KOPT-K1 (cell line): Measurements from ENCODE around the gene SLC26A11.

ENCODE experiments used
- H3K27ac ChIP-seq: fragments of 200-600 bp; sonication (generic); 2 replicates; pipeline ENCODE4 v1.5.1; 2016; ENCODE audit warnings: antibody characterized with exemption, mild to moderate bottlenecking, low read depth, low read length; ENCODE audit not compliant: poor library complexity, severe bottlenecking
- H3K36me3 ChIP-seq: fragments of 200-600 bp; sonication (generic); 2 replicates; pipeline ENCODE4 v1.5.1; 2017; ENCODE audit warnings: antibody characterized with exemption, mild to moderate bottlenecking, low read length, moderate library complexity; ENCODE audit not compliant: insufficient read depth
- H3K9me3 ChIP-seq: fragments of 200-600 bp; sonication (generic); 2 replicates; pipeline ENCODE4 v1.5.1; 2017; ENCODE audit warnings: antibody characterized with exemption, low read length, mild to moderate bottlenecking; ENCODE audit not compliant: insufficient read depth, poor library complexity, severe bottlenecking

SLC26A11 gene

GRCh38 chr17:80284631-80285030 is 64.4 kb downstream of the SLC26A11 start:
- Histone ChIP-seq H3K36me3 (peaks cover 94% of the 10 kb centered on the region), H3K27ac (no peak overlapping the region), H3K9me3 (no peaks in the 10 kb centered on the region)

DNA sequence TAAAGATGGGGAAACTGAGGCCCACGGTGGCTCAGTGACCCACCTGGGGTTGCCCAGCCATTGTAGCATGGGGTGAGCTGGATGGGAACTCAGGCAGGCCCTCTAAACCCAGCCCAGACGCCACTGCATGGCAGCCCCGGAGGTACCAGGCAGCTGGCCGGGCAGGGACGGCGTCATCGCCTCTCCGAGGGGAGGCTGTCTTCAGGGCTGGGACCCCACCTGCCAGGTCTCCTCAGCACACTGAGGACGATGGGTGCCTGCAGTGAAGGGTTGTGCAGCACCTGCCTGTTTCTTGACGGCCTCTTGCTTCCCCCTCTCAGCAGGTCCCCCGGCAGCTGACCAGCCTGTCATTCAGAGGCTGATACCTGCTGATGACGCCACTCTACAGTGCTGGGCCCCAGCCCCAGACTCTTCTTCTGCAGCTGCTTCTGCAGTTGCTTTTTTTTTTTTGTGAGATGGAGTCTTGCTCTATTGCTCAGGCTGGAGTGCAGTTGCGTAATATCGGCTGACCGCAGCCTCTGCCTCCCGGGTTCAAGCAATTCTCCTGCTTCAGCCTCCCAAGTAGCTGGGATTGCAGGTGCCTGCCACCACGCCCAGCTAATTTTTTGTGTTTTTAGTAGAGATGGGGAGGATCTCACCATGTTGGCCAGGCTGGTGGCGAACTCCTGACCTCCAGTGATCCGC is 65.2 kb downstream of the SLC26A11 start:
- H3K36me3 ChIP-seq = peaks cover 94% of the 10 kb centered on the region
- no peaks in the 10 kb centered on the region for H3K9me3 ChIP-seq
- H3K27ac ChIP-seq = no peak overlapping the region

GRCh38 chr17:80286638-80286960 is 66.4 kb downstream of the SLC26A11 start:
- H3K9me3 ChIP-seq = no peaks in the 10 kb centered on the region
- peaks cover 94% of the 10 kb centered on the region for H3K36me3 ChIP-seq
- H3K27ac ChIP-seq = no peak overlapping the region

- Histone ChIP-seq H3K27ac (no peak overlapping the region), H3K9me3 (no peaks in the 10 kb centered on the region), H3K36me3 (peaks cover 94% of the 10 kb centered on the region)
These were observed 66.8 kb downstream of the SLC26A11 start for GRCh38 chr17:80287038-80287437.

DNA sequence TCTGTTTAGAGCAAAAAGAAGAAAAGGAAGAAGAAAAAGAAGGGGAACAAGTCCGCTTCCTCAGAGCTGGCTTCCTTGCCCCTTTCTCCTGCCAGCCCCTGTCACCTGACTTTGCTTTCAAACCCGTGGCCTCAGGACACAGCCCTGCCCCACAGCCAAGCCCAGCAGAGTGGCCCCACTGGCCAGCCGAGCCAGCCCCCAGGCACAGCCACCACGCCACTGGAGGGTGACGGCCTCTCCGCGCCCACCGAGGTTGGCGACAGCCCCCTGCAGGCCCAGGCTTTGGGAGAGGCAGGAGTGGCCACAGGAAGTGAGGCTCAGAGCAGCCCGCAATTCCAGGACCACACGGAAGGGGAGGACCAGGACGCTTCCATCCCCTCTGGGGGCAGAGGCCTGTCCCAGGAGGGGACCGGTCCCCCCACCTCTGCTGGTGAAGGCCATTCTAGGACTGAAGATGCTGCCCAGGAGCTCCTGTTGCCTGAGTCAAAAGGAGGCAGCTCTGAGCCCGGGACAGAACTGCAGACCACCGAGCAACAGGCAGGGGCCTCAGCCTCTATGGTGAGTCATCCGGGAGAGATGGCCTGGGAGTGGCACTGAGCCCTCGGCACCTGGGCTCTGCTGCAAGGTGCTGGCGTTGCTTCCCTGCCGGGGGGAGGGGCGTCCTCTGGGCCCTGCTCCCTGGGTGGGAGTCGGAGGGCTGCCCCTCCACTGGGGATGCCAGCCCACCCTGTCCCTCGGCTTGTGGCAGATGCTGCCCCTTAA is 67.8 kb downstream of the SLC26A11 start:
- H3K36me3 ChIP-seq = peaks cover 99% of the 10 kb centered on the region
- peak overlapping the region; percentile 47 for H3K27ac ChIP-seq
- no peaks in the 10 kb centered on the region for H3K9me3 ChIP-seq

- H3K9me3 ChIP-seq = no peaks in the 10 kb centered on the region
- peaks cover 100% of the 10 kb centered on the region for H3K36me3 ChIP-seq
- H3K27ac ChIP-seq = no peak overlapping the region
These were observed 69.4 kb downstream of the SLC26A11 start for GRCh38 chr17:80289616-80290015.

- Histone ChIP-seq H3K9me3 (no peaks in the 10 kb centered on the region), H3K36me3 (peaks cover 100% of the 10 kb centered on the region), H3K27ac (no peak overlapping the region)
These were observed 69.9 kb downstream of the SLC26A11 start for GRCh38 chr17:80290156-80290555.

DNA sequence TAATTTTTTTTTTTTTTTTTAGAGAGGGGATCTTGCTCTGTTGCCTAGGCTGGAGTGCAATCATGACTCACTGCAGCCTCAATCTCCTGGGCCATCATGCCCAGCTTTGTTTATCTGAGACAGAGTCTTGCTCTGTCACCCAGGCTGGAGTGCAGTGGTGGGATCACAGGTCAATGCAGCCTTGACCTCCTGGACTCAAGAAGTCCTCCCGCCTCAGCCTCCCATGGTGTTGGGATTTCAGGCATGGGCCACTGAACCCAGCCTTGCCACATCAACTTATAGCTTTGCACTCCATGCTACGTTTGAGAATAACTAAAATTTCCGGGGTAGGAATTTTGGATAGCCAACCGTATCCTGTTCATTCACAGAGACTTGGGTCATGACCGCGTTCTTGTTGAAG is 71.0 kb downstream of the SLC26A11 start:
- Histone ChIP-seq H3K36me3 (peaks cover 100% of the 10 kb centered on the region), H3K9me3 (no peaks in the 10 kb centered on the region)

DNA sequence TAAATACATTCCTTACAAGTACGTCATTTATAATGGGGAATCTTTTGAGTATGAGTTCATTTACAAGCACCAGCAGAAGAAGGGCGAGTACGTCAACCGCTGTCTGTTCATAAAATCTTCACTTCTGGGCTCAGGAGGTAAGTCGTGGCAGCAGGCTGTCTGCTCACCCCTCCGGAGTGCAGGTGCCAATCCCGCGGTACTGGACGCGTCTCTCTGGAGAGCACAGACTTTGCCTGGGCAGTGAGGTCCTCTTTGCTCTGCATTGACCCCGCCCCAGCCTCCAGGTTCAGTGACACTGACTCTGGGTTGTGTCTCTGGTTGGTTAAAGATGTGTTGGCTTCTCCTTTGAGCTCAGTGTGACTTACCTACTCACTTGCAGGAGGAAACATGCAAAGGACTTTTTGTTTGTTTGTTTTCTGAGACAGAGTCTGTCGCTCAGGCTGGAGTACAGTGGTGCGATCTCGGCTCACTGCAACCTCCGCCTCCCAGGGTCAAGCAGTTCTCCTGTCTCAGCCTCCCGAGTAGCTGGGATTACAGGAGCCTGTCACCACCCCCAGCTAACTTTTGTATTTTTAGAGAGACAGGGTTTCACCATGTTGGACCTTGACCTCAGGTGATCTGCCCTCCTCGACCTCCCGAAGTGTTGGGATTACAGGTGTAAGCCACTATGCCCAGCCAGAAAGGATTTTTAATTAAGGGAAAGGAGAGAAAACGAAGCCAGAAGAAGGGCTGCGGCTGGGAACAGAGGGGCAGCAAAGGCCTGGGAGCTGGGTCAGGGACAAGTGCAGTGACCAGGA is 71.7 kb downstream of the SLC26A11 start:
- no peaks in the 10 kb centered on the region for H3K9me3 ChIP-seq
- H3K36me3 ChIP-seq = peaks cover 100% of the 10 kb centered on the region
- no peak overlapping the region for H3K27ac ChIP-seq

More for the DNA sequence above, 71.0 kb downstream of the SLC26A11 start:
- H3K27ac ChIP-seq = no peak overlapping the region

GRCh38 chr17:80292521-80292971 is 72.3 kb downstream of the SLC26A11 start:
- Histone ChIP-seq H3K27ac (no peak overlapping the region), H3K36me3 (peaks cover 100% of the 10 kb centered on the region), H3K9me3 (no peaks in the 10 kb centered on the region)

GRCh38 chr17:80294210-80294609 is 74.0 kb downstream of the SLC26A11 start:
- Histone ChIP-seq H3K9me3 (no peaks in the 10 kb centered on the region), H3K36me3 (peaks cover 100% of the 10 kb centered on the region), H3K27ac (no peak overlapping the region)

DNA sequence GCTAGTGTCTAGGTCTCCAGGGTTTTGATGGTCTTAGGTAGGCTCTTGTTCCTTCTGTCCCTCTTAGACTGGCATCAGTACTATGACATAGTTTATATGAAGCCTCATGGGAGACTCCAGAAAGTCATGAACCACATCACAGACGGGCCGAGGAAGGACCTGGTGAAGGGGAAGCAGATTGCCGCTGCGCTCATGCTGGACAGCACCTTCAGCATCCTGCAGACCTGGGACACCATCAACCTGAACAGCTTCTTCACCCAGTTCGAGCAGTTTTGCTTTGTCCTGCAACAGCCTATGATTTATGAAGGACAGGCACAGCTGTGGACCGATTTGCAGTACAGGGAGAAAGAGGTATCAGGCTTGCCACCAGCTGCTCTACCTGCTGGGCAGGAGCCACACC is 74.4 kb downstream of the SLC26A11 start:
- Histone ChIP-seq H3K9me3 (peaks cover 2% of the 10 kb centered on the region), H3K36me3 (peaks cover 100% of the 10 kb centered on the region), H3K27ac (no peak overlapping the region)

- no peak overlapping the region for H3K27ac ChIP-seq
- peaks cover 100% of the 10 kb centered on the region for H3K36me3 ChIP-seq
- H3K9me3 ChIP-seq = peaks cover 7% of the 10 kb centered on the region
These were observed 74.9 kb downstream of the SLC26A11 start for GRCh38 chr17:80295146-80295545.

DNA sequence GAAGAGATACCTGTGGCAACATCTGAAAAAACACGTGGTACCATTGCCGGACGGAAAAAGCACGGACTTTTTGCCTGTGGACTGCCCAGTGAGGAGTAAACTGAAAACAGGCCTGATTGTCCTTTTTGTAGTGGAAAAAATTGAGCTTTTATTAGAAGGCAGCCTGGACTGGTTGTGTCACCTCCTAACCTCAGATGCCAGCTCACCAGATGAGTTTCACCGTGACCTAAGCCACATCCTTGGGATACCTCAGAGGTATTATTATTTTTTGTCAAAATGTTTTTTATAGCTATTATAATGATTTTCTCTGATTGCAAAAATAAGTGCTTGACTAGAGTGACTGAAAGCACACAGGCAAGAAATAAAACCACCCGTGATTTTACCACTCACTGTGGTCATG is 75.3 kb downstream of the SLC26A11 start:
- Histone ChIP-seq H3K36me3 (peaks cover 100% of the 10 kb centered on the region), H3K27ac (no peak overlapping the region), H3K9me3 (peaks cover 11% of the 10 kb centered on the region)

DNA sequence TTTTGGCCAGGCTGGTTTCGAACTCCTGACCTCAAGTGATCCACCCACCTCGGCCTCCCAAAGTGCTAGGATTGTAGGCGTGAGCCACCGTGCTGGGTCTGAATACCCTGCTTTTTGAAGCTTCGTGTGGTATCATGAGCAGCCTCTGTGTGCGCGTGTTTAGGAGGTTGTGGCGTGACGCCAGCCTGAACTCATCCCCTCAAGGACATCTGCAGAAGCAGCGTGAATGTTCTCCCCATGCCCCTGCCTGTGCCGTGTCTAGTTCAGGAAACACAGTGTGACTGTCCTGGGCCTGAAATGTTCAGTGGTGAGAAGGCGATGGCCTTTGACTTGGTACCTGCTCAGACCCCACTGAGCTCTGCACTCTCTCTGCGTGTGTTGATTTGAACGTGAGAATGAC is 76.0 kb downstream of the SLC26A11 start:
- H3K27ac ChIP-seq = no peak overlapping the region
- peaks cover 100% of the 10 kb centered on the region for H3K36me3 ChIP-seq
- peaks cover 18% of the 10 kb centered on the region for H3K9me3 ChIP-seq
